GM12892 (cell line): ENCODE data around the gene SLC38A9.
"Not testable (repeated sequence)": the region's sequence is repeated elsewhere in the genome, so short reads cannot be mapped to it uniquely, and the experiment has no call there.

ENCODE experiments used
- DNase-seq: peaks from one replicate; pipeline ENCODE4 v3.0.0; 2011; ENCODE audit not compliant: insufficient read length
- FAIRE-seq: peaks from 2 replicates; lab custom pipeline; 2011; peaks lifted over from hg19 to GRCh38; lab: Jason Lieb, UNC
- POLR2A ChIP-seq: IDR thresholded peaks from 2 replicates; pipeline ENCODE4 v1.6.1; 2011; ENCODE audit warnings: low read depth, low read length, control low read depth
- POLR2AphosphoS5 ChIP-seq: IDR thresholded peaks from 2 replicates; pipeline ENCODE4 v1.6.1; 2011; ENCODE audit warnings: low read depth, low read length, control low read depth
- TAF1 ChIP-seq: IDR thresholded peaks from 2 replicates; pipeline ENCODE4 v1.6.1; 2011; ENCODE audit warnings: low read depth, mild to moderate bottlenecking, control low read depth, low read length, borderline replicate concordance

SLC38A9 gene

DNA sequence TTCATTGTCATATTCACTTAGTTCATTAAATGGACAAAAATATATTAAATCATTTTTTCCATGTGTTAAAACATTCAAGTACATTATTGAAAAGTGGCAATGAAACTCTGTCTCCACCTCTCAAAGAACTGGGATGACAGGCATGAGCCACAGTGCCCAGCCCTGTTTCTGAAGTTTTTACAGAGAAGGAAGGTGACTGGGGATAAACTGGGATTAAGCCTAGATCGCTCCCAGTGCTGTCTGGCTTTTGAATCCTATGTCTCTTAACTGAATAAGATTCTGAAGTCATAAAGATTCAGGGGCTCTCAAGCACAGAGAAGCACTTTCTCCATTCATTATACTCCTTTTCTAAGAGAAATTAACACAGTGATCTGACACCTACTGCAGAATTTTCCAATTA lies 88.3 kb downstream of the SLC38A9 start:
- DNase-seq, result no peak
- no peak for FAIRE-seq
- TF ChIP-seq POLR2AphosphoS5 (no peak), POLR2A (no peak), TAF1 (no peak)

- TF ChIP-seq POLR2A (no peak), POLR2AphosphoS5 (no peak), TAF1 (no peak)
- DNase-seq (no peak), FAIRE-seq (no peak)
Observed at GRCh38 chr5:55622460-55622859, 89.7 kb downstream of the SLC38A9 start.

- DNase-seq, result no peak
- TF ChIP-seq TAF1 (no peak), POLR2A (no peak), POLR2AphosphoS5 (no peak)
- no peak for FAIRE-seq
Observed at GRCh38 chr5:55621229-55621628, 90.9 kb downstream of the SLC38A9 start.

- TF ChIP-seq POLR2A, result no peak
- no peak for TF ChIP-seq POLR2AphosphoS5
- no peak for FAIRE-seq
- DNase-seq, result no peak
Observed at GRCh38 chr5:55620766-55621160, 91.4 kb downstream of the SLC38A9 start.

DNA sequence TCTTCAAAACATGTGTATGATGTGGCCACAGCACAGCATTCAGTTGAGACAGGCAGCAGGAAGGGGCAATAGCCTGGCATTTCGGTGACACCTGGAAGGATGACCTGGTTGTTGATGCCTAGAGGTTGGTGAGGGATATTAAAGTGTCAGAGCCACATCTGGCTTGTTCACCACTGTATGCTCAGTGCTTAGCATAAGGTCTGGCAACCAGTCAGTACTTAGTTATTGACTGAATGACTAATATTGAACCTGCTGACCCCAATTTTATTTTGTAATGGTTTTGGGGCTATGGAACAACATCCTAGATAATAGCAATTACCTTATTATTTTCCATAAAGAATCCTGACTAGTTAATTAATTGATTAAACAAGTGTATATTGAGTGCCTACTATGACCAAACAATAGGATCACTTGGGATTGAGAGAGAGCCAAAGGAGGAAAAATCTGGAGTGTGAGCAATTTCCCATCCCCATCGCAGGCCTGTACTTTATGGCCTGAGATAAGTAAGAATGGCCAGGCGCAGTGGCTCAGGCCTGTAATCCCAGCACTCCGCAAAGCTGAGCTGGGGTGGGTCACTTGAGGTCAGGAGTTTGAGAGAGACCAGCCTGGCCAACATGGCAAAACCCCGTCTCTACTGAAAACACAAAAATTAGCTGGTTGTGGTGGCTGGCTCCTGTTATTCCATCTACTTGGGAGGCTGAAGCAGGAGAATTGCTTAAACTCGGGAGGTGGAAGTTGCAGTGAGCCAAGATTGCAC lies 91.9 kb downstream of the SLC38A9 start:
- no peak for DNase-seq
- no peak for FAIRE-seq
- TF ChIP-seq TAF1 (no peak), POLR2A (no peak), POLR2AphosphoS5 (no peak)

DNA sequence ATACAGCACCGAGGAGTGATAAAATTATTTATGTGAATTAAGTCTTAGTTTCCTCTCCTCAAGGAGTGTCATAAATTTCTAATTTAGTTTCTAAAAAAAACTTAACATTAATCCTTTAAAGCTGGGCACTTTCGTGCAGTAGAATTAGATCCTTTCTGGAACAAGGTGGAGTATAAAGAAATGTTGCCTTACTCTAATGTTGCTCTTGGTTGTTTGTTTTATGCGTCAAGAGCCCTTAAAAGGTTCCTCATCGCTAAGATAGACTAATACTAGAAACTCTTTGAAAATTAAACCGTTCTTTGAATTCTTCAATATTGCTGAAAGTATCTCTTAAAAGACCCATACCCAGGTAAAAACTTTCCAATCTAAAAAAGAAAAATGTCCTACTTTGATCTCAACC lies 93.8 kb downstream of the SLC38A9 start:
- FAIRE-seq, result no peak
- no peak for DNase-seq
- no peak for TF ChIP-seq POLR2A
- TF ChIP-seq TAF1, result no peak
- no peak for TF ChIP-seq POLR2AphosphoS5

GRCh38 chr5:55613112-55613868 lies 98.8 kb downstream of the SLC38A9 start:
- TF ChIP-seq POLR2A (no peak), POLR2AphosphoS5 (no peak), TAF1 (no peak)
- no peak for FAIRE-seq

DNA sequence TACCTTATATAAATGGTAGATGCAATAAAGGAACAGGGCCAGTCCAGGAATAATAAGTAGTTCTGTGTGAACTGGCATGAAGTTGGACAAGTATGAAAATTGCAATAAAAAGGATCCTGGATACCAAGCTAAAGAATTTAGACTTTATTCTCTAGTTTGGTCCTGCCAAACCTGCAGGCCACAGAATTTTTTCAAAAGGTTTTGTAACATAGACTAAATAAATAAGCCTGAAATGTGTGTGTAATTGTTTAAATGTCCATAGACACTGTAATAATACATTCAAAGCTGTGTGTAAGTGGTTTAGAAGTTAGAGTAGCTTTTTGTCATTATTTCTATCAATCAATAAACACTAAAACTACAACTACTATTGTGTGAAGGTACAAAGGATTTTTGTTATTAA lies 101.6 kb downstream of the SLC38A9 start:
- DNase-seq, result no peak
- no peak for TF ChIP-seq POLR2AphosphoS5
- no peak for TF ChIP-seq TAF1
- no peak for TF ChIP-seq POLR2A
- FAIRE-seq, result no peak

More at GRCh38 chr5:55613112-55613868, 98.8 kb downstream of the SLC38A9 start:
- DNase-seq, result no peak

GRCh38 chr5:55609413-55609812 lies 102.7 kb downstream of the SLC38A9 start:
- TF ChIP-seq POLR2A, result no peak
- TF ChIP-seq TAF1, result no peak
- no peak for TF ChIP-seq POLR2AphosphoS5
- DNase-seq (no peak), FAIRE-seq (no peak)

GRCh38 chr5:55608595-55609349 lies 103.4 kb downstream of the SLC38A9 start:
- FAIRE-seq (no peak), DNase-seq (no peak)
- no peak for TF ChIP-seq POLR2A
- TF ChIP-seq POLR2AphosphoS5, result no peak
- no peak for TF ChIP-seq TAF1

DNA sequence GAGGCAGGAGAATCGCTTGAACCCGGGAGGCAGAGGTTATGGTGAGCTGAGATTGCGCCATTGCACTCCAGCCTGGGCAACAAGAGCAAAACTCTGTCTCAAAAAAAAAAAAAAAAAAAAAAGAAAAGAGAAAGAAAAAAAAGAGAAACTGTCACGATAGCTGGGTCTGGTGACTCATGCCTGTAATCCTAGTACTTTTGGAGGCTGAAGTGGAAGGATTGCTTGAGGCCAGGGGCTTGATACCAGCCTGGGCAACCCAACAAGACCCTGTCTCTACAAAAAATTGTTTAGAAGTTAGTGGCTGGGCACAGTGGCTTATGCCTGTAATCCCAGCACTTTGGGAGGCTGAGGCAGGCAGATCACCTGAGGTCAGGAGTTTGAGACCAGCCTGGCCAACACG lies 104.8 kb downstream of the SLC38A9 start:
- FAIRE-seq, DNase-seq: not testable (repeated sequence)
